ENCODE measurements around the gene LPAR3.

LPAR3 gene

GRCh38 chr1:84916897-84917296 is 23.9 kb upstream of the LPAR3 start:
- no peak for TF ChIP-seq CTCF (IDR thresholded peaks at IDR 0.05)

- no peak for TF ChIP-seq CTCF (IDR thresholded peaks at IDR 0.05)
Observed at GRCh38 chr1:84913555-84913892, 20.5 kb upstream of the LPAR3 start.

GRCh38 chr1:84912726-84913554 is 19.9 kb upstream of the LPAR3 start:
- no peak for TF ChIP-seq CTCF (IDR thresholded peaks at IDR 0.05)

GRCh38 chr1:84907095-84907827 is 14.3 kb upstream of the LPAR3 start:
- TF ChIP-seq CTCF (IDR thresholded peaks at IDR 0.05): no peak

- TF ChIP-seq CTCF (IDR thresholded peaks at IDR 0.05): no peak
Observed at GRCh38 chr1:84899969-84900368, 7.0 kb upstream of the LPAR3 start.

- TF ChIP-seq CTCF (IDR thresholded peaks at IDR 0.05): no peak
Observed at GRCh38 chr1:84896279-84896678, 3.3 kb upstream of the LPAR3 start.

GRCh38 chr1:84890566-84890965 is 2.4 kb downstream of the LPAR3 start:
- TF ChIP-seq CTCF (IDR thresholded peaks at IDR 0.05): no peak

Measured in LNCAP (cell line).